Measurements from ENCODE around the gene G2E3. TPM values are rescaled to one million over a fixed set of nuclear protein-coding genes. Genes with fewer than 3 reads are reported as not detected.

The G2E3 gene
- total and polyA plus RNA-seq, 2 of the 13 experiments (the other 11 are each of a cell fraction or from before 2014, with no cell fraction given): 22.8 to 63.0 TPM

- peak; percentile 98 for TF ChIP-seq ZNF572 (CRISPR knock-in tag; IDR thresholded peaks at IDR 0.05)
- peak; percentile 84; the same call in 1 of the 2 replicates for TF ChIP-seq ZNF773 (CRISPR knock-in tag; IDR thresholded peaks at IDR 0.05; ENCODE audit: borderline replicate concordance)
- TF ChIP-seq, protein P1, sequence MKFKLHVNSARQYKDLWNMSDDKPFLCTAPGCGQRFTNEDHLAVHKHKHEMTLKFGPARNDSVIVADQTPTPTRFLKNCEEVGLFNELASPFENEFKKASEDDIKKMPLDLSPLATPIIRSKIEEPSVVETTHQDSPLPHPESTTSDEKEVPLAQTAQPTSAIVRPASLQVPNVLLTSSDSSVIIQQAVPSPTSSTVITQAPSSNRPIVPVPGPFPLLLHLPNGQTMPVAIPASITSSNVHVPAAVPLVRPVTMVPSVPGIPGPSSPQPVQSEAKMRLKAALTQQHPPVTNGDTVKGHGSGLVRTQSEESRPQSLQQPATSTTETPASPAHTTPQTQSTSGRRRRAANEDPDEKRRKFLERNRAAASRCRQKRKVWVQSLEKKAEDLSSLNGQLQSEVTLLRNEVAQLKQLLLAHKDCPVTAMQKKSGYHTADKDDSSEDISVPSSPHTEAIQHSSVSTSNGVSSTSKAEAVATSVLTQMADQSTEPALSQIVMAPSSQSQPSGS (CRISPR knock-in tag; IDR thresholded peaks at IDR 0.05): peak; percentile 99
- peak; percentile 99 for TF ChIP-seq HOMEZ (CRISPR knock-in tag; IDR thresholded peaks at IDR 0.05; ENCODE audit: low read depth)
- peak; percentile 99 for TF ChIP-seq SNAI1 (CRISPR knock-in tag; IDR thresholded peaks at IDR 0.05; ENCODE audit: borderline replicate concordance)
- no peak; the same call in none of the 2 replicates for TF ChIP-seq ZNF468 (CRISPR knock-in tag; IDR thresholded peaks at IDR 0.05)
- no peak for TF ChIP-seq ZNF496 (CRISPR knock-in tag; IDR thresholded peaks at IDR 0.05; ENCODE audit: insufficient replicate concordance)
- TF ChIP-seq PAWR (CRISPR knock-in tag; IDR thresholded peaks at IDR 0.05; ENCODE audit: borderline replicate concordance): peak; percentile 92; the same call in 1 of the 2 replicates
- TF ChIP-seq, protein P2, sequence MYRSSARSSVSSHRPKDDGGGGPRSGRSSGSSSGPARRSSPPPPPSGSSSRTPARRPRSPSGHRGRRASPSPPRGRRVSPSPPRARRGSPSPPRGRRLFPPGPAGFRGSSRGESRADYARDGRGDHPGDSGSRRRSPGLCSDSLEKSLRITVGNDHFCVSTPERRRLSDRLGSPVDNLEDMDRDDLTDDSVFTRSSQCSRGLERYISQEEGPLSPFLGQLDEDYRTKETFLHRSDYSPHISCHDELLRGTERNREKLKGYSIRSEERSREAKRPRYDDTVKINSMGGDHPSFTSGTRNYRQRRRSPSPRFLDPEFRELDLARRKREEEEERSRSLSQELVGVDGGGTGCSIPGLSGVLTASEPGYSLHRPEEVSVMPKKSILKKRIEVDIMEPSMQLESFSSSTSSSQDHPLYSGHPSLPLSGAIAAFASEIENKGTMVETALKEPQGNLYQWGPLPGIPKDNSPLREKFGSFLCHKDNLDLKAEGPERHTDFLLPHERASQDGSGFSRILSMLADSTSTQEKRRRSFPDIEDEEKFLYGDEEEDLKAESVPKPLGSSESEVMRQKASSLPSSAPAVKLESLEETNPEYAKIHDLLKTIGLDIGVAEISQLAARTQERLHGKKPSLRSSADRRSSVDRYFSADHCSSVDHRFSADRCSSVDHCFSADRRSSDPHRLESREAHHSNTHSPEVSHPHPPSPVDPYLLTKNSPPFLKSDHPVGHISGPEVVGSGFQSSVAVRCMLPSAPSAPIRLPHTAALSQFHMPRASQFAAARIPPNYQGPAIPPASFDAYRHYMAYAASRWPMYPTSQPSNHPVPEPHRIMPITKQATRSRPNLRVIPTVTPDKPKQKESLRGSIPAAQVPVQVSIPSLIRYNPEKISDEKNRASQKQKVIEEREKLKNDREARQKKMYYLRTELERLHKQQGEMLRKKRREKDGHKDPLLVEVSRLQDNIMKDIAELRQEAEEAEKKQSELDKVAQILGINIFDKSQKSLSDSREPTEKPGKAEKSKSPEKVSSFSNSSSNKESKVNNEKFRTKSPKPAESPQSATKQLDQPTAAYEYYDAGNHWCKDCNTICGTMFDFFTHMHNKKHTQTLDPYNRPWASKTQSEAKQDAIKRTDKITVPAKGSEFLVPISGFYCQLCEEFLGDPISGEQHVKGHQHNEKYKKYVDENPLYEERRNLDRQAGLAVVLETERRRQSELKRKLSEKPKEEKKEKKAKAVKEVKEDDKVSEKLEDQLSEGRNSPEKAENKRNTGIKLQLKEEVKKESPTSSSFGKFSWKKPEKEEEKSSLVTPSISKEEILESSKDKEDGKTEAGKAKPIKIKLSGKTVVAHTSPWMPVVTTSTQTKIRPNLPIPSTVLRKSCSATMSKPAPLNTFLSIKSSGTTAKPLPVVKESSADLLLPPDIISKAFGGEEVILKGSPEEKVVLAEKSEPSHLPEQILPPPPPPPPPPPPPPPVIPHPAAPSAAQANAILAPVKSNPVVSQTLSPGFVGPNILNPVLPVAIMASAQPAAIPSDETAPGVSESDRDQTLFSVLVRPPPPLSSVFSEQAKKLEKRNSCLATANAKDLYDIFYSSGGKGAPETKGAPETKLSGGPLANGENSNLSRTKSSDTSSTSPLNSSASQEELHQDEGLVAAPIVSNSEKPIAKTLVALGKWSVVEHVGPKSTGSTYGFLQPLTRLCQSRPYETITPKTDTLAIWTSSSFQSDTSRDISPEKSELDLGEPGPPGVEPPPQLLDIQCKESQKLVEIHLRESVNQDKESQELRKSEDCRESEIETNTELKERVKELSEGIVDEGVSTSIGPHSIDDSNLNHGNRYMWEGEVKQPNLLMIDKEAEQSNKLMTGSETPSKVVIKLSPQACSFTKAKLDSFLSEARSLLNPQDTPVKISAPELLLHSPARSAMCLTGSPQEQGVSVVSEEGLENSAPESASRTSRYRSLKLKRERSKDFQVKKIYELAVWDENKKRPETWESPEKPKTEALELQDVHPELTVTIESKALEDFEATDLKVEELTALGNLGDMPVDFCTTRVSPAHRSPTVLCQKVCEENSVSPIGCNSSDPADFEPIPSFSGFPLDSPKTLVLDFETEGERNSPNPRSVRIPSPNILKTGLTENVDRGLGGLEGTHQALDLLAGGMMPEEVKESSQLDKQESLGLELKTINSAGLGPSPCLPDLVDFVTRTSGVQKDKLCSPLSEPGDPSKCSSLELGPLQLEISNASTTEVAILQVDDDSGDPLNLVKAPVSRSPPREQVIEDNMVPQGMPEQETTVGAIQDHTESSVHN (CRISPR knock-in tag; IDR thresholded peaks at IDR 0.05): peak; percentile 92; the same call in 1 of the 2 replicates
- peak; percentile 70; the same call in 1 of the 2 replicates for TF ChIP-seq ZNF513 (CRISPR knock-in tag; conservative IDR thresholded peaks at IDR 0.05)
- peak; percentile 99 for TF ChIP-seq HMGXB4 (CRISPR knock-in tag; IDR thresholded peaks at IDR 0.05; ENCODE audit: borderline replicate concordance in 1 of 2, low read depth in 1 of 2)
These were observed 63.2 kb downstream of the G2E3 start, which contains the start of gene SCFD1 (continued) for GRCh38 chr14:30621940-30622830.
